IMR-90 (cell line): Measurements from ENCODE around the gene ADCYAP1R1. TPM values are rescaled to one million over a fixed set of nuclear protein-coding genes. Genes with fewer than 3 reads are reported as not detected.

Experiments used
- ATAC-seq: fragments of 200-7000 bp; cut with Tn5 transposase; 2 replicates; pipeline ENCODE4 v1.9.1; 2020; ENCODE audit warnings: low read depth, mild to moderate bottlenecking, moderate library complexity
- BruUV-seq: library from RNA; stranded (reverse); fragments of 400-500 nt; replicated peaks from 2 replicates; lab custom pipeline; 2021; lab: Mats Ljungman, UMichigan
- CTCF ChIA-PET: fragments of 300-600 bp; formaldehyde crosslinking; extraction: SDS; loops from one replicate; lab custom pipeline; 2021; ENCODE audit warnings: antibody characterized with exemption; lab: Yijun Ruan, JAX
- POLR2A ChIA-PET: fragments of 300-600 bp; sonication (Branson Sonifier 250); formaldehyde crosslinking; loops from one replicate; lab custom pipeline; 2022; ENCODE audit warnings: antibody characterized with exemption; ENCODE audit not compliant: unreplicated experiment; lab: Charles Lee
- DNase-seq: peaks from one replicate; pipeline ENCODE4 v3.0.0; 2013
- H2AFZ ChIP-seq: replicated peaks from 2 replicates; pipeline ENCODE3; 2013; ENCODE audit warnings: low read length, mild to moderate bottlenecking; ENCODE audit not compliant: poor library complexity
- H2AK5ac ChIP-seq: 2 replicates; pipeline ENCODE4 v1.6.1; 2013; ENCODE audit warnings: low read depth, low read length, inconsistent platforms
- H2AK9ac ChIP-seq: replicated peaks from 2 replicates; pipeline ENCODE3; 2013; ENCODE audit warnings: mild to moderate bottlenecking, low read depth, low read length, moderate library complexity; ENCODE audit not compliant: poor library complexity
- H2BK120ac ChIP-seq: 2 replicates; pipeline ENCODE4 v1.6.1; 2013; ENCODE audit warnings: low read depth, low read length, inconsistent platforms
- H2BK15ac ChIP-seq: 3 replicates; pipeline ENCODE4 v1.6.1; 2013; ENCODE audit warnings: low read depth, low read length, inconsistent platforms
- H2BK20ac ChIP-seq: 2 replicates; pipeline ENCODE4 v1.6.1; 2013; ENCODE audit warnings: low read depth, mild to moderate bottlenecking, inconsistent platforms, low read length, moderate library complexity
- H2BK5ac ChIP-seq: 2 replicates; pipeline ENCODE4 v1.6.1; 2013; ENCODE audit warnings: mild to moderate bottlenecking, low read depth, low read length, inconsistent platforms; ENCODE audit not compliant: poor library complexity, severe bottlenecking
- H3K14ac ChIP-seq: replicated peaks from 2 replicates; pipeline ENCODE4 v1.6.1; 2013; ENCODE audit warnings: low read depth, low read length, inconsistent platforms
- H3K18ac ChIP-seq: 2 replicates; pipeline ENCODE4 v1.6.1; 2013; ENCODE audit warnings: low read depth, low read length, control low read depth
- H3K23ac ChIP-seq: 2 replicates; pipeline ENCODE4 v1.6.1; 2013; ENCODE audit warnings: low read depth, low read length, inconsistent platforms
- H3K27ac ChIP-seq: 2 replicates; pipeline ENCODE4 v1.5.1; 2013; ENCODE audit warnings: mild to moderate bottlenecking, control low read depth, low read length; ENCODE audit not compliant: insufficient read depth
- H3K27me3 ChIP-seq: 2 replicates; pipeline ENCODE4 v1.6.1; 2013; ENCODE audit warnings: low read length; ENCODE audit not compliant: control insufficient read depth, insufficient read depth
- H3K36me3 ChIP-seq: 2 replicates; pipeline ENCODE4 v1.6.1; 2013; ENCODE audit warnings: low read length, mixed read lengths; ENCODE audit not compliant: control insufficient read depth, insufficient read depth
- H3K4ac ChIP-seq: 2 replicates; pipeline ENCODE4 v1.6.1; 2013; ENCODE audit warnings: low read depth, low read length, inconsistent platforms
- H3K4me1 ChIP-seq: 2 replicates; pipeline ENCODE4 v1.6.1; 2013; ENCODE audit warnings: low read length, mixed read lengths; ENCODE audit not compliant: control insufficient read depth, insufficient read depth
- H3K4me2 ChIP-seq: 2 replicates; pipeline ENCODE4 v1.6.1; 2013; ENCODE audit warnings: low read depth, mild to moderate bottlenecking, control low read depth, low read length, moderate library complexity
- H3K4me3 ChIP-seq: 2 replicates; pipeline ENCODE4 v1.5.1; 2013; ENCODE audit warnings: low read depth, mild to moderate bottlenecking, control low read depth, low read length, moderate library complexity; ENCODE audit not compliant: insufficient read depth
- H3K56ac ChIP-seq: 2 replicates; pipeline ENCODE4 v1.6.1; 2013; ENCODE audit warnings: low read length, inconsistent platforms; ENCODE audit not compliant: insufficient read depth; ENCODE audit errors: extremely low read depth
- H3K79me1 ChIP-seq, 2 experiments: 2 replicates each; pipeline ENCODE4 v1.6.1; 2013; ENCODE audit warnings: low read length in 2 of 2, inconsistent platforms in 1 of 2, low read depth in 1 of 2
- H3K9ac ChIP-seq: 2 replicates; pipeline ENCODE4 v1.6.1; 2013; ENCODE audit warnings: low read depth, low read length, control low read depth
- H3K9me1 ChIP-seq: 2 replicates; pipeline ENCODE4 v1.6.1; 2013; ENCODE audit warnings: low read length, inconsistent platforms; ENCODE audit not compliant: insufficient read depth
- H3K9me3 ChIP-seq: 2 replicates; pipeline ENCODE4 v1.6.1; 2013; ENCODE audit warnings: low read length; ENCODE audit not compliant: control insufficient read depth, insufficient read depth
- H4K20me1 ChIP-seq: 2 replicates; pipeline ENCODE4 v1.6.1; 2013; ENCODE audit warnings: low read length, inconsistent platforms; ENCODE audit not compliant: insufficient read depth
- H4K5ac ChIP-seq: 2 replicates; pipeline ENCODE4 v1.6.1; 2013; ENCODE audit warnings: mild to moderate bottlenecking, low read depth, low read length, control low read depth
- H4K8ac ChIP-seq, 2 experiments: 2 replicates each; pipeline ENCODE4 v1.6.1; 2013; ENCODE audit warnings: low read depth in 2 of 2, low read length in 2 of 2, control low read depth in 1 of 2, inconsistent platforms in 1 of 2
- H4K91ac ChIP-seq: 2 replicates; pipeline ENCODE4 v1.6.1; 2013; ENCODE audit warnings: low read depth, low read length, inconsistent platforms; ENCODE audit not compliant: insufficient read depth
- BHLHE40 ChIP-seq: fragments of 150-350 bp; IDR thresholded peaks from 2 replicates; pipeline ENCODE4 v1.6.1; 2016; ENCODE audit warnings: mild to moderate bottlenecking, low read depth, low read length
- CEBPB ChIP-seq: IDR thresholded peaks from 2 replicates; pipeline ENCODE4 v1.6.1; 2012; ENCODE audit warnings: low read depth, low read length, improper control_type of control experiment
- CHD1 ChIP-seq: IDR thresholded peaks from 2 replicates; pipeline ENCODE4 v1.6.1; 2012; ENCODE audit warnings: low read depth, low read length, improper control_type of control experiment
- ELK1 ChIP-seq: fragments of 150-350 bp; IDR thresholded peaks from 2 replicates; pipeline ENCODE4 v1.6.1; 2016; ENCODE audit warnings: low read depth, mild to moderate bottlenecking, low read length, moderate library complexity, borderline replicate concordance
- FOS ChIP-seq: fragments of 150-350 bp; IDR thresholded peaks from 2 replicates; pipeline ENCODE4 v1.6.1; 2016; ENCODE audit warnings: low read depth, low read length
- MAFK ChIP-seq: IDR thresholded peaks from 2 replicates; pipeline ENCODE4 v1.6.1; 2012; ENCODE audit warnings: low read depth, low read length, improper control_type of control experiment
- MAZ ChIP-seq: IDR thresholded peaks from 2 replicates; pipeline ENCODE4 v1.6.1; 2012; ENCODE audit warnings: low read depth, mild to moderate bottlenecking, low read length, improper control_type of control experiment, moderate library complexity, borderline replicate concordance
- MXI1 ChIP-seq: IDR thresholded peaks from 2 replicates; pipeline ENCODE4 v1.6.1; 2012; ENCODE audit warnings: low read depth, mild to moderate bottlenecking, low read length, moderate library complexity, borderline replicate concordance
- NFE2L2 ChIP-seq: fragments of 150-350 bp; IDR thresholded peaks from 2 replicates; pipeline ENCODE4 v1.6.1; 2016; ENCODE audit warnings: low read depth, mild to moderate bottlenecking, low read length
- POLR2A ChIP-seq: IDR thresholded peaks from 2 replicates; pipeline ENCODE4 v1.6.1; 2012; ENCODE audit warnings: mild to moderate bottlenecking, low read depth, low read length
- RAD21 ChIP-seq: IDR thresholded peaks from 2 replicates; pipeline ENCODE4 v1.6.1; 2012; ENCODE audit warnings: low read length, improper control_type of control experiment
- RCOR1 ChIP-seq: IDR thresholded peaks from 2 replicates; pipeline ENCODE4 v1.6.1; 2012; ENCODE audit warnings: mild to moderate bottlenecking, low read length, improper control_type of control experiment; ENCODE audit not compliant: insufficient replicate concordance
- RFX5 ChIP-seq: IDR thresholded peaks from 2 replicates; pipeline ENCODE4 v1.8.0; 2012; ENCODE audit warnings: low read depth, mild to moderate bottlenecking, low read length, moderate library complexity
- SMC3 ChIP-seq: fragments of 150-350 bp; IDR thresholded peaks from 2 replicates; pipeline ENCODE4 v1.6.1; 2016; ENCODE audit warnings: low read depth, mild to moderate bottlenecking, antibody characterized with exemption, low read length, moderate library complexity
- USF2 ChIP-seq: fragments of 150-350 bp; IDR thresholded peaks from 2 replicates; pipeline ENCODE4 v1.6.1; 2017; ENCODE audit warnings: mild to moderate bottlenecking, antibody characterized with exemption, low read length, low read depth
- WGBS, 2 experiments: methylation state at CpG; one replicate each; pipeline versions ENCODE4 v1.1.5 to v1.1.7; 2013; ENCODE audit warnings: missing lambda C conversion rate in 2 of 2; ENCODE audit not compliant: insufficient read length in 1 of 2; ENCODE audit errors: extremely low coverage in 2 of 2; 5-methylcytosine and 5-hydroxymethylcytosine counted together
- dilution Hi-C: fragments of 300-500 bp; cut with HindIII; formaldehyde crosslinking; loops from one replicate; pipeline ENCODE4 v1.14.3; 2018; ENCODE audit warnings: low sequenced_read_pairs; ENCODE audit not compliant: unreplicated experiment
- in situ Hi-C: fragments of 300-500 bp; cut with MboI; formaldehyde crosslinking; loops from 3 replicates; pipeline ENCODE4 v1.14.3; 2019; ENCODE audit warnings: low sequenced_read_pairs, inconsistent platforms, mixed read lengths
- intact Hi-C: fragments of 100-400 bp; cut with micrococcal nuclease; formaldehyde crosslinking; loops from 2 replicates; pipeline ENCODE4 v1.10.0; 2022
- polyA plus RNA-seq, 3 experiments: library from polyadenylated mRNA; depleted of rRNA; stranded (reverse); fragments of >200 nt; gene quantifications; 2 replicates each; pipeline ENCODE4 v1.2.3, GENCODE V29; 2012; ENCODE audit warnings: low replicate concordance in 1 of 3
- total RNA-seq: library from RNA; depleted of rRNA; stranded (reverse); fragments of >200 nt; gene quantifications from 2 replicates; pipeline ENCODE4 v1.2.3, GENCODE V29; 2012

ADCYAP1R1 gene
- total and polyA plus RNA-seq, 2 of the 4 experiments (the other 2 are of a cell fraction), result not detected

- 100% methylated on average over 1 of the region's 4 CpGs; no CpG with 5 or more reads in 1 of the 2 experiments for WGBS, 2 experiments
- H2BK15ac ChIP-seq, result no peak overlapping the region
- no peak overlapping the region for H2BK120ac ChIP-seq
- H4K5ac ChIP-seq, result no peak overlapping the region
- peaks cover 14% of the 10 kb centered on the region; the same call in 1 of the 2 replicates for H3K27me3 ChIP-seq
- no peak overlapping the region for H3K56ac ChIP-seq
- no peak overlapping the region for H3K23ac ChIP-seq
- in situ Hi-C loops, result no loop called here
- H3K4me1 ChIP-seq, result no peaks in the 10 kb centered on the region
- DNase-seq (no peak), ATAC-seq (no peak)
- H3K9me3 ChIP-seq, result no peaks in the 10 kb centered on the region
- H3K36me3 ChIP-seq, result no peaks in the 10 kb centered on the region
- H3K18ac ChIP-seq, result no peak overlapping the region
- no peak overlapping the region for H3K4me2 ChIP-seq
- TF ChIP-seq POLR2A (no peak), RFX5 (no peak), MAFK (no peak), RAD21 (no peak), RCOR1 (no peak), BHLHE40 (no peak), MAZ (no peak), MXI1 (no peak), SMC3 (no peak), FOS (no peak), NFE2L2 (no peak), USF2 (no peak), CHD1 (no peak), CEBPB (no peak), ELK1 (no peak)
- H4K8ac ChIP-seq, result no peak overlapping the region
- H4K91ac ChIP-seq, result no peak overlapping the region
- POLR2A ChIA-PET, result no interaction called here
- H2BK20ac ChIP-seq, result no peak overlapping the region
- no peaks in the 10 kb centered on the region for H3K9me1 ChIP-seq
- no TSS peak for BruUV-seq
- no peaks in the 10 kb centered on the region for H3K79me1 ChIP-seq
- intact Hi-C loops, result no loop called here
- no peak overlapping the region for H2AK5ac ChIP-seq
- H2AFZ ChIP-seq, result no peak overlapping the region
- dilution Hi-C loops, result no loop called here
- H2BK5ac ChIP-seq, result no peak overlapping the region
- no peaks in the 10 kb centered on the region for H4K20me1 ChIP-seq
- no peak overlapping the region for H3K4ac ChIP-seq
- no peak overlapping the region for H3K4me3 ChIP-seq
- H3K14ac ChIP-seq, result no peak overlapping the region
- no peak overlapping the region for H2AK9ac ChIP-seq
- H3K27ac ChIP-seq, result no peak overlapping the region
- CTCF ChIA-PET, result no interaction called here
- H3K9ac ChIP-seq, result no peak overlapping the region
These were observed 30.0 kb upstream of the ADCYAP1R1 start for GRCh38 chr7:31022117-31022516.
